HG03108 (cell line): ENCODE results near the gene NUDT9.

ENCODE experiments used
- ATAC-seq: cut with Tn5 transposase; IDR thresholded peaks from one replicate; pipeline ENCODE4 v1.9.1; 2021; ENCODE audit warnings: moderate library complexity; ENCODE audit not compliant: unreplicated experiment

Gene NUDT9

DNA sequence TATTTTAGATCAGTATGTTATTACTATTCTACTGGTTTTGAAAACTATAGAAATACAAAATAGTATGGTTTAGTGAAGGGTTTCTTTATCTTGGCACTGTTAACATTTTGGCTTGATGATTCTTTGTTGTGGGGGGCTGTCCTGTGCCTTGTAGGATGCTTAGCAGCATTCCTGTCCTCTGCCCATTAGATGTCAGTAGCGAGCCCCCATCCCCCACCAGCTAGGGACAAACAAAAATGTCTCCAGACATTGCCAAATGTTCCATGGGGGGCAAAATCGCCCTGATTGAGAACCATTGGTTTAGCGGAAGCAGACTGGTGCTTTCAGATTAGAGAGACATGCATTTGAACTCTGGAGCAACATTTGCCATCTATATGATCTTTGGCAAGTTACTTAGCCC is 83.5 kb downstream of the NUDT9 start:
- ATAC-seq: no peak

DNA sequence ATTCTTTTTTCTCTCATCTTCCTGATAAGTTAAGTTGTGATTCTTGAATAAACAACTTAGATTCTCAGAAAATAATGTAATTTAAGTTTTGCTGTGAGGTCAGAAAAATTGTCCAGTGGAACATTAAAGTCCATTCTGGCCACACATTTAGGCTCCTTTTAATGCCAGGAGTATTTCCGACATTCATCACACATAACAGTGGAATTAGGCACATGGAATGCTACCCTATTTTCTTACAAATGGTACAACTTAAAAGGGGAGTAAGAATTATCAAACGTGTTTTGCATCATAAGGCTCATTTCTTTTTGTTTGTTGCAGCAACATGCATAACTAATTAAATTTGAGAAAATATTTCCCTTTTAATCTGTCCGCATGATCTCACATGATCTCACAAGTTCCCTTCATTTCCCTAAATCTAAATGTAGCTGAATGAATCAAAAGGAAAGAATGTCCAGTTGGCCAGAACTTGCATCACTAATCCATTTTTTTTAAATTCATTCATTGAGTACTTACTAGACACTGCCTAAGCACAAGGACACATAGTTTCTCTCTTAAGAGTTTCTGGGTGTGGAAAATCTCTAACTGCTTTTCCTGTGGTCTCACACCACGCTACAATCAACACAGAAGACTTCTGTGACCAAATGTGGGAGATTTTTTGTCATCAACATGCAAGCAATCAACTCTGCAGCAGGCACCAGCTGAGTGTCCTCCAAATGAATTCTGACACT is 84.8 kb downstream of the NUDT9 start:
- ATAC-seq: no peak
